Neural crest cell (in vitro differentiated cells): ENCODE data around the gene TPRN. TPM values are rescaled to one million over a fixed set of nuclear protein-coding genes. Genes with fewer than 3 reads are reported as not detected.
A peak's percentile ranks its signal among the peaks of the same experiment; 100 is the strongest.

ENCODE experiments used
- DNase-seq: peaks from one replicate; pipeline ENCODE4 v3.0.0; 2021; ENCODE audit warnings: low read depth, mixed read lengths, low spot score
- H3K27ac Mint-ChIP-seq: one replicate; pipeline ENCODE4 v1.8.0; 2021; ENCODE audit warnings: mild to moderate bottlenecking, mixed read lengths; ENCODE audit not compliant: unreplicated experiment
- H3K27me3 Mint-ChIP-seq: 2 replicates; pipeline ENCODE4 v1.8.0; 2021; ENCODE audit warnings: low read depth, mild to moderate bottlenecking, mixed read lengths
- H3K36me3 Mint-ChIP-seq: 2 replicates; pipeline ENCODE4 v1.8.0; 2021; ENCODE audit warnings: low read depth, mild to moderate bottlenecking, mixed read lengths
- H3K4me1 Mint-ChIP-seq: 2 replicates; pipeline ENCODE4 v1.8.0; 2021; ENCODE audit warnings: mixed read lengths
- H3K4me3 Mint-ChIP-seq: one replicate; pipeline ENCODE4 v1.8.0; 2021; ENCODE audit warnings: mild to moderate bottlenecking, mixed read lengths
- H3K9me3 Mint-ChIP-seq: 2 replicates; pipeline ENCODE4 v1.8.0; 2021; ENCODE audit warnings: mixed read lengths
- long read RNA-seq: library from polyadenylated mRNA; unstranded; transcript quantifications from one replicate; pipeline ENCODE4 v2.0.0, GENCODE V29; 2020
- total RNA-seq: library from RNA; stranded (reverse); gene quantifications from 2 replicates; pipeline ENCODE4 v1.2.1, GENCODE V29; 2021
- TF ChIP-seq, protein P1 (sequence below): fragments of 200-600 bp; sonication (generic); conservative IDR thresholded peaks from 2 replicates; pipeline ENCODE4 v1.5.0; 2021; ENCODE audit warnings: antibody characterized with exemption, mild to moderate bottlenecking

TPRN gene, protein sequence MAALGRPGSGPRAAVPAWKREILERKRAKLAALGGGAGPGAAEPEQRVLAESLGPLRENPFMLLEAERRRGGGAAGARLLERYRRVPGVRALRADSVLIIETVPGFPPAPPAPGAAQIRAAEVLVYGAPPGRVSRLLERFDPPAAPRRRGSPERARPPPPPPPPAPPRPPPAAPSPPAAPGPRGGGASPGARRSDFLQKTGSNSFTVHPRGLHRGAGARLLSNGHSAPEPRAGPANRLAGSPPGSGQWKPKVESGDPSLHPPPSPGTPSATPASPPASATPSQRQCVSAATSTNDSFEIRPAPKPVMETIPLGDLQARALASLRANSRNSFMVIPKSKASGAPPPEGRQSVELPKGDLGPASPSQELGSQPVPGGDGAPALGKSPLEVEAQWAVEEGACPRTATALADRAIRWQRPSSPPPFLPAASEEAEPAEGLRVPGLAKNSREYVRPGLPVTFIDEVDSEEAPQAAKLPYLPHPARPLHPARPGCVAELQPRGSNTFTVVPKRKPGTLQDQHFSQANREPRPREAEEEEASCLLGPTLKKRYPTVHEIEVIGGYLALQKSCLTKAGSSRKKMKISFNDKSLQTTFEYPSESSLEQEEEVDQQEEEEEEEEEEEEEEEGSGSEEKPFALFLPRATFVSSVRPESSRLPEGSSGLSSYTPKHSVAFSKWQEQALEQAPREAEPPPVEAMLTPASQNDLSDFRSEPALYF
- total RNA-seq = 22.0 and 25.1 TPM in 2 replicates
- long read RNA-seq = 0 reads

DNA sequence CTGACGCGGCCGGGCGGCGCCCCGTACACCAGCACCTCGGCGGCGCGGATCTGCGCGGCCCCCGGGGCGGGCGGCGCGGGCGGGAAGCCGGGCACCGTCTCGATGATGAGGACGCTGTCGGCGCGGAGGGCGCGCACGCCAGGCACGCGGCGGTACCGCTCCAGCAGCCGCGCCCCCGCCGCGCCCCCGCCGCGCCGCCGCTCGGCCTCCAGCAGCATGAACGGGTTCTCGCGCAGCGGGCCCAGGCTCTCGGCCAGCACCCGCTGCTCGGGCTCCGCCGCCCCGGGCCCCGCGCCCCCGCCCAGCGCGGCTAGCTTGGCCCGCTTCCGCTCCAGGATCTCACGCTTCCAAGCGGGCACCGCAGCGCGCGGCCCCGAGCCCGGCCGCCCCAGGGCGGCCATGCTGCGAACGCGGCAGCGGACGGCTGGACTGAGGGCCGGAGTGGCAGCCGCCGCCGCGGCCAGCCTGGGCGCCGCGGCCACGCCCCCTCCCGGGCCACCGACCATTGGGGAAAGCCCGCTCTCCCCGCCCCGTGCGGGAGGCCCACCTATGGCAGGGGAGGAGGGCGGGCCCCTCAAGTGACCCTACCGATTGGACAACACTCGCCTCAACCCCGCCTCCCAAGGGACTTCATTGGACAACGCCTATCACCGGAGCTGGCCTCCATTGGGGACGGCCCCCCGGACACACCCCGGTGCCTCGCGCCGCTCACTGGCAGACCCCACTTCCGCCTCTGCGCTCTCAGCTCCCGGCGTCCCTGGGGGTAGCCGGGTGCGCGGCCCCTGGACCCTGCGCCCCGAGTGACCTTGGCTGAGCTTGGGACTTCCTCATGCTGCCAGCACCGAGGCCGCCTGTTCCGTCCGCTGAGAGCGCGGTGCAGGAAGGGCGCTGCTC, at the start of gene TPRN:
TSS of gene TPRN (minus strand) at position 431 of the 894 bp plus-strand sequence. CDS start at position 401, 30 bp downstream.
- Mint-ChIP-seq H3K4me3 (peak within 1 kb of the TSS; percentile 91), H3K4me1 (peaks cover 21% of the 10 kb centered on the region), H3K27ac (peak within 1 kb of the TSS; percentile 81), H3K36me3 (no peaks in the 10 kb centered on the region), H3K27me3 (no peaks in the 10 kb centered on the region), H3K9me3 (no peaks in the 10 kb centered on the region)
- DNase-seq = peak; percentile 98
- TF ChIP-seq, protein P1, sequence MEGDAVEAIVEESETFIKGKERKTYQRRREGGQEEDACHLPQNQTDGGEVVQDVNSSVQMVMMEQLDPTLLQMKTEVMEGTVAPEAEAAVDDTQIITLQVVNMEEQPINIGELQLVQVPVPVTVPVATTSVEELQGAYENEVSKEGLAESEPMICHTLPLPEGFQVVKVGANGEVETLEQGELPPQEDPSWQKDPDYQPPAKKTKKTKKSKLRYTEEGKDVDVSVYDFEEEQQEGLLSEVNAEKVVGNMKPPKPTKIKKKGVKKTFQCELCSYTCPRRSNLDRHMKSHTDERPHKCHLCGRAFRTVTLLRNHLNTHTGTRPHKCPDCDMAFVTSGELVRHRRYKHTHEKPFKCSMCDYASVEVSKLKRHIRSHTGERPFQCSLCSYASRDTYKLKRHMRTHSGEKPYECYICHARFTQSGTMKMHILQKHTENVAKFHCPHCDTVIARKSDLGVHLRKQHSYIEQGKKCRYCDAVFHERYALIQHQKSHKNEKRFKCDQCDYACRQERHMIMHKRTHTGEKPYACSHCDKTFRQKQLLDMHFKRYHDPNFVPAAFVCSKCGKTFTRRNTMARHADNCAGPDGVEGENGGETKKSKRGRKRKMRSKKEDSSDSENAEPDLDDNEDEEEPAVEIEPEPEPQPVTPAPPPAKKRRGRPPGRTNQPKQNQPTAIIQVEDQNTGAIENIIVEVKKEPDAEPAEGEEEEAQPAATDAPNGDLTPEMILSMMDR = no peak

DNA sequence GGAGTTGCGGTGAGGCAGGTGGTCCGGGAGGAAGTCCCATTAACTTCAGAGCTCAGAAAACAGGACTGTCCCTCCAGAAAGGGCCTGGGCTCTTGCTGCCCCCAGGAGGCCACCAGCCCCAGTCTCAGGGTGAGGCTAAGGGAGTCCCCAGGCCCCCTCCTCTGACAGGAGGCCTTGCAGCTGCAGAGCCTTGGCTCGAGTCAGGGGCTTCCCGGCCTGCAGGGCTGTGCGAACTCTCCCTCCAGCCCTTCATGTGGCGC, 47.3 kb upstream of the TPRN start:
- Mint-ChIP-seq H3K4me3 (peak overlapping the region; percentile 27), H3K9me3 (no peaks in the 10 kb centered on the region), H3K27me3 (no peaks in the 10 kb centered on the region), H3K27ac (no peak overlapping the region), H3K36me3 (peaks cover under 1% of the 10 kb centered on the region), H3K4me1 (peaks cover 11% of the 10 kb centered on the region)
- no peak for DNase-seq
- TF ChIP-seq, protein P1 = no peak

DNA sequence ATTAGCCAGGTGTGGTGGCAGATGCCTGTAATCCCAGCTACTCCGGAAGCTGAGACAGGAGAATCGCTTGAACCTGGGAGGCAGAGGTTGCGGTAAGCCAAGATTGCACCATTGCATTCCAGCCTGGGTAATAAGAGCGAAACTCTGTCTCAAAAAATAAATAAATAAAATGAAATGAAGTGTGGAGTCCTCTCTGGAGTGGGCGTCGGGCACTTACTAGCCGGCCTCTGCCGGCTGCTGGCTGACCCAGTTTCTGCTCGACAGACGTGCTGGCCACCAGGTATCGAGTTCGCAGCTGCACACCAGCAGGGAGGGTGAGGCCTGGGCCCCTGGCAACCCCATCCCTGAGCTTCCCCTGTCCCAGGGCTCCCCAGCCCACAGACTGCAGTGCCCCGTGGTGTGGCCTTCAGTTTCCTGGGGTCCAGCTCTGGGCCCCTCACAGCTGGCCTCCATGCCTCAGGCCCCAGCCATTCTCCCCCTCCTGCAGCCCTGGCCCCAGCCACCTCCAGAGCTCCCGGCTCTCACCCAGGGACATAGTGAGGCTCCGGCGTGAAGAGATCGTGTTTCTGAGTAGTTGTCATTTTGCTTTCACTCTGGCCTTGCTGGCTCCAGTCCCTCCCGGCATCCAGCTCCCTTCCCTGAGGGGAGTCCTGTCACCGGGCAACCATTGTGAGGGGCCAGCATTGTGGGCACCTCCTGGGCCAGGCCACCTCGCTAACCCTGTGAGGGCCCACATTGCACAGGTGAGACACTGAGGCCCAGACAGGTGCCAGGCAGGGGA, 46.8 kb upstream of the TPRN start:
- no peaks in the 10 kb centered on the region for H3K27me3 Mint-ChIP-seq
- TF ChIP-seq, protein P1 = no peak
- DNase-seq = no peak
- no peak overlapping the region for H3K27ac Mint-ChIP-seq
- peaks cover 6% of the 10 kb centered on the region for H3K36me3 Mint-ChIP-seq
- no peaks in the 10 kb centered on the region for H3K9me3 Mint-ChIP-seq
- H3K4me1 Mint-ChIP-seq = peaks cover 16% of the 10 kb centered on the region
- peak overlapping the region; percentile 15 for H3K4me3 Mint-ChIP-seq

DNA sequence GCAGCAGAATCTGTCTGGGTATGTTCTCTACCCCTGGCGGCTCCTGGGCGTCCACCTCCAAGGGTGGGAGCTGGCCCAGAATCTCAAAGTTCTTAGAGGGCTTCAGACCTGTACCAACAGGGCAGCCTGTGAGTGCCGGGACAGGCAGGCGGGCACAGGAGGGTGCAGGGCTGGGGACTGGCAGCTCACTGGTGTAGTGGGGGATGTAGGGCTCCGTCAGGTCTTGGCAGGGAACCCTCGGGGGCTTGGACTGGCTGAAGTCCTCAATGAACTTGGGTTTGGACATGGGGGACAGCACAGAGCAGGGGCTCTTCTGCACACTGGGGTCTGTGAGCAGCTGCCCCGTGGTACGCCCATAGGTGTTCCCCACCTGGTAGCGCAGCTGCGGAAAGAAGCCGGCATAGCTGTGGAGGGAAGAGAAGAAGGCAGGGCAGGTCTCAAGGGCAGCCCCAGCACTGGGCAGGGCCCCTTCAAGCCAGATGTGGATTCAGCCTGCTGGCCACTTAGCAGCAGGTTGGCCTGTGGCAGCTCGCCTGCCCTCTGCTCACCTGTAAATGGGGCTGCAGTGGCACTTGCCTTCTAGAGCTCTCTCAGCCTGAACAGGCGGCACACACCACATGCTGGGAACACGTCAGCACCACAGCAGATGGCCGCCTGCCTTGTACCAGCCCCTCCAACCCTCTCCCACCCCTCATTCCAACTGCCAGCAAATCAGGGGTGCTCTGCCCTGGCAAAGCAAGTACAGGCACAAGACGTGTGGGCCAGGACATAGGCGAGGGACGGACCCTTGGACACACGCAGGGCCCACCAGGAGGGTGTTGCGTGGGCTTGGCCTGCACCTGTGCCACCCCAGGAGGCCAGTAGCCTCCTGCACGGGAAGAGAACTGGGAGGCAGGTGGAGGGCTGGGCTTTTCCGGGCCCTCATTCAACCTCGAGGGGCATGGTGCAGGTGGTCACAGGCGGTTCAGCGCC, 45.2 kb upstream of the TPRN start:
- Mint-ChIP-seq H3K36me3 (peaks cover 11% of the 10 kb centered on the region), H3K27me3 (peaks cover 4% of the 10 kb centered on the region), H3K4me3 (peak overlapping the region; percentile 91), H3K9me3 (no peaks in the 10 kb centered on the region), H3K27ac (no peak overlapping the region), H3K4me1 (peaks cover 17% of the 10 kb centered on the region)
- TF ChIP-seq, protein P1 = no peak
- DNase-seq = no peak
